GM12873 (cell line): ENCODE data around the gene PITPNC1.

Experiments used
- CTCF ChIP-seq: IDR thresholded peaks from 2 replicates; pipeline ENCODE4 v1.5.1; 2012; ENCODE audit warnings: low read depth, mild to moderate bottlenecking, moderate library complexity, low read length, control low read depth; ENCODE audit not compliant: insufficient read depth; ENCODE audit errors: missing control alignments

Gene PITPNC1

GRCh38 chr17:67601897-67602296, 224.8 kb downstream of the PITPNC1 start:
- TF ChIP-seq CTCF: no peak

GRCh38 chr17:67602444-67602843, 225.4 kb downstream of the PITPNC1 start:
- no peak for TF ChIP-seq CTCF

- peak; percentile 69 for TF ChIP-seq CTCF
These were observed 225.9 kb downstream of the PITPNC1 start for GRCh38 chr17:67602974-67603373.

- TF ChIP-seq CTCF: no peak
These were observed 228.3 kb downstream of the PITPNC1 start for GRCh38 chr17:67605256-67605912.

GRCh38 chr17:67606471-67606870, 229.4 kb downstream of the PITPNC1 start:
- TF ChIP-seq CTCF: no peak

- no peak for TF ChIP-seq CTCF
These were observed 230.0 kb downstream of the PITPNC1 start for GRCh38 chr17:67606896-67607604.

GRCh38 chr17:67610061-67610460, 233.0 kb downstream of the PITPNC1 start:
- TF ChIP-seq CTCF: no peak
